ENCODE data around the gene CDH11.

Gene CDH11

GRCh38 chr16:65116818-65117430, 4.9 kb downstream of the CDH11 start:
- DNase-seq (ENCODE audit: low read depth), result no peak

GRCh38 chr16:65116216-65116615, 5.6 kb downstream of the CDH11 start:
- no peak for DNase-seq (ENCODE audit: low read depth)

GRCh38 chr16:65114527-65114926, 7.3 kb downstream of the CDH11 start:
- no peak for DNase-seq (ENCODE audit: low read depth)

GRCh38 chr16:65113441-65113840, 8.4 kb downstream of the CDH11 start:
- no peak for DNase-seq (ENCODE audit: low read depth)

- no peak for DNase-seq (ENCODE audit: low read depth)
Measured at GRCh38 chr16:65111306-65111705, 10.6 kb downstream of the CDH11 start.

- DNase-seq (ENCODE audit: low read depth), result no peak
Measured at GRCh38 chr16:65106757-65107156, 15.1 kb downstream of the CDH11 start.

GRCh38 chr16:65105171-65105570, 16.7 kb downstream of the CDH11 start:
- DNase-seq (ENCODE audit: low read depth), result no peak

- DNase-seq (ENCODE audit: low read depth), result no peak
Measured at GRCh38 chr16:65104471-65104870, 17.4 kb downstream of the CDH11 start.

- no peak for DNase-seq (ENCODE audit: low read depth)
Measured at GRCh38 chr16:65102326-65102725, 19.5 kb downstream of the CDH11 start.

- DNase-seq (ENCODE audit: low read depth), result no peak
Measured at GRCh38 chr16:65101009-65101408, 20.9 kb downstream of the CDH11 start.

- DNase-seq (ENCODE audit: low read depth), result no peak
Measured at GRCh38 chr16:65099607-65100006, 22.3 kb downstream of the CDH11 start.

- no peak for DNase-seq (ENCODE audit: low read depth)
Measured at GRCh38 chr16:65098916-65099315, 22.9 kb downstream of the CDH11 start.

GRCh38 chr16:65097296-65097695, 24.6 kb downstream of the CDH11 start:
- DNase-seq (ENCODE audit: low read depth), result no peak

- no peak for DNase-seq (ENCODE audit: low read depth)
Measured at GRCh38 chr16:65095906-65096305, 26.0 kb downstream of the CDH11 start.

- DNase-seq (ENCODE audit: low read depth), result no peak
Measured at GRCh38 chr16:65095090-65095728, 26.7 kb downstream of the CDH11 start.

GRCh38 chr16:65094009-65094408, 27.9 kb downstream of the CDH11 start:
- no peak for DNase-seq (ENCODE audit: low read depth)

GRCh38 chr16:65083164-65083857, 38.6 kb downstream of the CDH11 start:
- DNase-seq (ENCODE audit: low read depth), result no peak

GRCh38 chr16:65079549-65079948, 42.3 kb downstream of the CDH11 start:
- no peak for DNase-seq (ENCODE audit: low read depth)

GRCh38 chr16:65077181-65077580, 44.7 kb downstream of the CDH11 start:
- no peak for DNase-seq (ENCODE audit: low read depth)

GRCh38 chr16:65075877-65076276, 46.0 kb downstream of the CDH11 start:
- DNase-seq (ENCODE audit: low read depth), result no peak

GRCh38 chr16:65071433-65072311, 50.2 kb downstream of the CDH11 start:
- DNase-seq (ENCODE audit: low read depth), result no peak

GRCh38 chr16:65070831-65071432, 50.9 kb downstream of the CDH11 start:
- DNase-seq (ENCODE audit: low read depth), result no peak

Measured in stimulated activated CD8-positive, alpha-beta memory T cell treated with anti-CD3 and anti-CD28 coated beads, Interleukin-12 subunit alpha, Interleukin-12 subunit beta, amount 100 ng/mL, for 1 hour (primary cell).